ENCODE measurements around the gene RHNO1.

- no peak for TF ChIP-seq POLR2A (IDR thresholded peaks at IDR 0.05)
- no peak for TF ChIP-seq POLR2AphosphoS5 (IDR thresholded peaks at IDR 0.05)
Observed at GRCh38 chr12:2923057-2923456, 46.0 kb downstream of the RHNO1 start.

All from prostate gland (tissue), 1 donor.